Liver (tissue), 9 donors: ENCODE measurements around the gene FCN1. TPM values are rescaled to one million over a fixed set of nuclear protein-coding genes. Genes with fewer than 3 reads are reported as not detected.

Source experiments
- DNase-seq: peaks from one replicate; pipeline ENCODE4 v3.0.0-alpha.2; 2017; ENCODE audit warnings: low spot score
- H3K27ac ChIP-seq, 2 donors: one replicate each; pipeline ENCODE4 v1.7.0; 2013; ENCODE audit warnings: inconsistent platforms in 2 of 2, low read length in 2 of 2, control low read depth in 1 of 2, low read depth in 1 of 2, mild to moderate bottlenecking in 1 of 2
- H3K27me3 ChIP-seq, 4 donors: one replicate each; pipeline versions ENCODE4 v1.6.1 to v1.7.0; 2013; ENCODE audit warnings: low read length in 3 of 4, inconsistent platforms in 1 of 4, mild to moderate bottlenecking in 1 of 4, moderate library complexity in 1 of 4; ENCODE audit not compliant: control insufficient read depth in 4 of 4, insufficient read depth in 4 of 4
- H3K36me3 ChIP-seq, 4 donors: one replicate each; pipeline versions ENCODE4 v1.6.1 to v1.7.0; 2013; ENCODE audit warnings: low read length in 3 of 4, mild to moderate bottlenecking in 3 of 4, low read depth in 1 of 4, moderate library complexity in 1 of 4; ENCODE audit not compliant: control insufficient read depth in 4 of 4, insufficient read depth in 3 of 4
- H3K4me1 ChIP-seq, 4 donors: one replicate each; pipeline versions ENCODE4 v1.6.1 to v1.7.0; 2013; ENCODE audit warnings: low read length in 3 of 4, mild to moderate bottlenecking in 3 of 4, moderate library complexity in 1 of 4; ENCODE audit not compliant: control insufficient read depth in 4 of 4, insufficient read depth in 4 of 4
- H3K4me3 ChIP-seq, 3 donors: one replicate each; pipeline versions ENCODE4 v1.6.1 to v1.7.0; 2013; ENCODE audit warnings: low read length in 3 of 3, control low read depth in 1 of 3, low read depth in 1 of 3, mild to moderate bottlenecking in 1 of 3
- H3K9ac ChIP-seq, 2 donors: one replicate each; pipeline ENCODE4 v1.7.0; 2013; ENCODE audit warnings: low read length in 2 of 2, mild to moderate bottlenecking in 2 of 2, moderate library complexity in 2 of 2, control low read depth in 1 of 2, low read depth in 1 of 2
- H3K9me3 ChIP-seq, 4 donors: one replicate each; pipeline versions ENCODE4 v1.6.1 to v1.7.0; 2013; ENCODE audit warnings: low read length in 3 of 4; ENCODE audit not compliant: control insufficient read depth in 4 of 4
- EGR1 ChIP-seq, 2 donors: IDR thresholded peaks; 2 replicates each; pipeline ENCODE4 v1.6.1; 2016 to 2018; ENCODE audit warnings: antibody characterized with exemption in 2 of 2, low read depth in 2 of 2
- FOXA1 ChIP-seq: IDR thresholded peaks from 2 replicates; pipeline ENCODE4 v1.6.1; 2016; ENCODE audit warnings: antibody characterized with exemption
- FOXA2 ChIP-seq: IDR thresholded peaks from 2 replicates; pipeline ENCODE4 v1.6.1; 2016; ENCODE audit warnings: antibody characterized with exemption
- GABPA ChIP-seq, 2 donors: IDR thresholded peaks in 1 of 2; conservative IDR thresholded peaks in 1 of 2; 2 replicates each; pipeline ENCODE4 v1.6.1; 2016; ENCODE audit warnings: antibody characterized with exemption in 2 of 2, mild to moderate bottlenecking in 1 of 2, moderate library complexity in 1 of 2
- HNF4A ChIP-seq, 2 donors: conservative IDR thresholded peaks; 2 replicates each; pipeline ENCODE4 v1.6.1; 2016; ENCODE audit warnings: antibody characterized with exemption in 2 of 2, mild to moderate bottlenecking in 2 of 2
- HNF4G ChIP-seq: IDR thresholded peaks from 2 replicates; pipeline ENCODE4 v1.6.1; 2016; ENCODE audit warnings: antibody characterized with exemption
- JUND ChIP-seq, 2 donors: IDR thresholded peaks; 2 replicates each; pipeline ENCODE4 v1.6.1; 2016; ENCODE audit warnings: antibody characterized with exemption in 2 of 2
- NR2F2 ChIP-seq: IDR thresholded peaks from 2 replicates; pipeline ENCODE4 v1.6.1; 2016; ENCODE audit warnings: antibody characterized with exemption
- RAD21 ChIP-seq, 2 donors: IDR thresholded peaks; 2 replicates each; pipeline ENCODE4 v1.6.1; 2016; ENCODE audit warnings: antibody characterized with exemption in 2 of 2, mild to moderate bottlenecking in 2 of 2
- REST ChIP-seq: IDR thresholded peaks from 2 replicates; pipeline ENCODE4 v1.6.1; 2016; ENCODE audit warnings: antibody characterized with exemption, mild to moderate bottlenecking
- RXRA ChIP-seq, 2 donors: IDR thresholded peaks; 2 replicates each; pipeline ENCODE4 v1.6.1; 2017 to 2018; ENCODE audit warnings: antibody characterized with exemption in 2 of 2, mild to moderate bottlenecking in 1 of 2
- SP1 ChIP-seq: IDR thresholded peaks from 2 replicates; pipeline ENCODE4 v1.6.1; 2018; ENCODE audit warnings: antibody characterized with exemption, mild to moderate bottlenecking
- TAF1 ChIP-seq: conservative IDR thresholded peaks from 2 replicates; pipeline ENCODE4 v1.6.1; 2016; ENCODE audit warnings: antibody characterized with exemption, mild to moderate bottlenecking
- YY1 ChIP-seq: IDR thresholded peaks from 2 replicates; pipeline ENCODE4 v1.6.1; 2016; ENCODE audit warnings: antibody characterized with exemption, mild to moderate bottlenecking
- WGBS: extraction: QIAGEN DNeasy Blood & Tissue Kit; methylation state at CpG from one replicate; pipeline ENCODE4 v1.1.7; 2013; 5-methylcytosine and 5-hydroxymethylcytosine counted together
- polyA plus RNA-seq, 2 donors: library from polyadenylated mRNA; stranded (reverse) in 1 of 2; unstranded in 1 of 2; fragments of 200-250 nt in 1 of 2; fragments of >200 nt in 1 of 2; fragmentation: Nextera tagmentation in 1 of 2; extraction: Ambion mirVana in 1 of 2; gene quantifications; one replicate each; pipeline versions ENCODE4 v1.2.1 to v1.2.3, GENCODE V29; 2013 to 2015
- total RNA-seq, 2 donors: library from RNA; depleted of rRNA; stranded (reverse); fragments of >200 nt; gene quantifications; one replicate each; pipeline ENCODE4 v1.2.3, GENCODE V29; 2014
- TF ChIP-seq, protein P1 (sequence below): fragments of 150-350 bp; IDR thresholded peaks from 2 replicates; pipeline ENCODE4 v1.5.1; 2017; ENCODE audit warnings: improper control_type of control experiment, low read depth, low read length; ENCODE audit not compliant: missing input control
- TF ChIP-seq, protein P2 (sequence below): IDR thresholded peaks from 2 replicates; pipeline ENCODE4 v1.6.1; 2016; ENCODE audit warnings: antibody characterized with exemption
- TF ChIP-seq, protein P3 (sequence below): IDR thresholded peaks from 2 replicates; pipeline ENCODE4 v1.6.1; 2016; ENCODE audit warnings: antibody characterized with exemption
- donor health status: healthy.
- donor health status: healthy.
- donor health status: healthy.
- donor health status: healthy.
- donor health status: healthy.

The FCN1 gene
- total and polyA plus RNA-seq, 4 donors, result 0.97 to 15.0 (median 5.4) TPM

- 82% methylated on average over 17 of the region's 17 CpGs for WGBS
- H3K27me3 ChIP-seq, result peaks cover 0 to 2% (median 0%) of the 10 kb centered on the region in 4 donors
- H3K27ac ChIP-seq, result no peak overlapping the region
- no peaks in the 10 kb centered on the region for H3K4me1 ChIP-seq
- H3K36me3 ChIP-seq, result no peaks in the 10 kb centered on the region
- peaks cover 0 to 1% (median 0%) of the 10 kb centered on the region in 4 donors for H3K9me3 ChIP-seq
- no peak overlapping the region for H3K4me3 ChIP-seq
- H3K9ac ChIP-seq, result no peak overlapping the region
- no peak for DNase-seq
- TF ChIP-seq GABPA (IDR thresholded peaks at IDR 0.05 in 1 of 2, conservative IDR thresholded peaks at IDR 0.05 in 1 of 2) (no peak), EGR1 (IDR thresholded peaks at IDR 0.05; ENCODE audit: low read depth in 2 of 2) (no peak), FOXA1 (no peak), RAD21 (IDR thresholded peaks at IDR 0.05) (no peak), NR2F2 (no peak), HNF4G (no peak), RXRA (IDR thresholded peaks at IDR 0.05) (no peak), FOXA2 (no peak), TAF1 (no peak), HNF4A (conservative IDR thresholded peaks at IDR 0.05) (no peak), SP1 (no peak), JUND (IDR thresholded peaks at IDR 0.05) (no peak), YY1 (no peak), REST (no peak)
- TF ChIP-seq, protein P1, sequence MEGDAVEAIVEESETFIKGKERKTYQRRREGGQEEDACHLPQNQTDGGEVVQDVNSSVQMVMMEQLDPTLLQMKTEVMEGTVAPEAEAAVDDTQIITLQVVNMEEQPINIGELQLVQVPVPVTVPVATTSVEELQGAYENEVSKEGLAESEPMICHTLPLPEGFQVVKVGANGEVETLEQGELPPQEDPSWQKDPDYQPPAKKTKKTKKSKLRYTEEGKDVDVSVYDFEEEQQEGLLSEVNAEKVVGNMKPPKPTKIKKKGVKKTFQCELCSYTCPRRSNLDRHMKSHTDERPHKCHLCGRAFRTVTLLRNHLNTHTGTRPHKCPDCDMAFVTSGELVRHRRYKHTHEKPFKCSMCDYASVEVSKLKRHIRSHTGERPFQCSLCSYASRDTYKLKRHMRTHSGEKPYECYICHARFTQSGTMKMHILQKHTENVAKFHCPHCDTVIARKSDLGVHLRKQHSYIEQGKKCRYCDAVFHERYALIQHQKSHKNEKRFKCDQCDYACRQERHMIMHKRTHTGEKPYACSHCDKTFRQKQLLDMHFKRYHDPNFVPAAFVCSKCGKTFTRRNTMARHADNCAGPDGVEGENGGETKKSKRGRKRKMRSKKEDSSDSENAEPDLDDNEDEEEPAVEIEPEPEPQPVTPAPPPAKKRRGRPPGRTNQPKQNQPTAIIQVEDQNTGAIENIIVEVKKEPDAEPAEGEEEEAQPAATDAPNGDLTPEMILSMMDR, result no peak
- TF ChIP-seq, protein P2, sequence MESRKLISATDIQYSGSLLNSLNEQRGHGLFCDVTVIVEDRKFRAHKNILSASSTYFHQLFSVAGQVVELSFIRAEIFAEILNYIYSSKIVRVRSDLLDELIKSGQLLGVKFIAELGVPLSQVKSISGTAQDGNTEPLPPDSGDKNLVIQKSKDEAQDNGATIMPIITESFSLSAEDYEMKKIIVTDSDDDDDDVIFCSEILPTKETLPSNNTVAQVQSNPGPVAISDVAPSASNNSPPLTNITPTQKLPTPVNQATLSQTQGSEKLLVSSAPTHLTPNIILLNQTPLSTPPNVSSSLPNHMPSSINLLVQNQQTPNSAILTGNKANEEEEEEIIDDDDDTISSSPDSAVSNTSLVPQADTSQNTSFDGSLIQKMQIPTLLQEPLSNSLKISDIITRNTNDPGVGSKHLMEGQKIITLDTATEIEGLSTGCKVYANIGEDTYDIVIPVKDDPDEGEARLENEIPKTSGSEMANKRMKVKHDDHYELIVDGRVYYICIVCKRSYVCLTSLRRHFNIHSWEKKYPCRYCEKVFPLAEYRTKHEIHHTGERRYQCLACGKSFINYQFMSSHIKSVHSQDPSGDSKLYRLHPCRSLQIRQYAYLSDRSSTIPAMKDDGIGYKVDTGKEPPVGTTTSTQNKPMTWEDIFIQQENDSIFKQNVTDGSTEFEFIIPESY, result no peak
- TF ChIP-seq, protein P3, sequence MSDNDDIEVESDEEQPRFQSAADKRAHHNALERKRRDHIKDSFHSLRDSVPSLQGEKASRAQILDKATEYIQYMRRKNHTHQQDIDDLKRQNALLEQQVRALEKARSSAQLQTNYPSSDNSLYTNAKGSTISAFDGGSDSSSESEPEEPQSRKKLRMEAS, result no peak
Measured at GRCh38 chr9:134869554-134870300, 48.0 kb downstream of the FCN1 start.
